ENCODE results near the gene SPATA2L.

The SPATA2L gene

GRCh38 chr16:89742948-89743347, 41.4 kb upstream of the SPATA2L start:
- no peak for DNase-seq (ENCODE audit: low read depth)
- TF ChIP-seq CTCF (IDR thresholded peaks at IDR 0.05; ENCODE audit: low read depth, low read length, missing control alignments) = no peak
- no peak overlapping the region for H3K4me3 ChIP-seq (ENCODE audit: low read depth, low read length)

- DNase-seq (ENCODE audit: low read depth) = no peak
- no peak overlapping the region for H3K4me3 ChIP-seq (ENCODE audit: low read depth, low read length)
- no peak for TF ChIP-seq CTCF (IDR thresholded peaks at IDR 0.05; ENCODE audit: low read depth, low read length, missing control alignments)
Observed at GRCh38 chr16:89741342-89742014, 40.0 kb upstream of the SPATA2L start.

GRCh38 chr16:89739383-89739782, 37.9 kb upstream of the SPATA2L start:
- DNase-seq (ENCODE audit: low read depth) = no peak
- TF ChIP-seq CTCF (IDR thresholded peaks at IDR 0.05; ENCODE audit: low read depth, low read length, missing control alignments) = no peak
- no peak overlapping the region for H3K4me3 ChIP-seq (ENCODE audit: low read depth, low read length)

GRCh38 chr16:89738538-89739317, 37.2 kb upstream of the SPATA2L start:
- DNase-seq (ENCODE audit: low read depth) = no peak
- no peak overlapping the region for H3K4me3 ChIP-seq (ENCODE audit: low read depth, low read length)
- TF ChIP-seq CTCF (IDR thresholded peaks at IDR 0.05; ENCODE audit: low read depth, low read length, missing control alignments) = no peak

- no peak for DNase-seq (ENCODE audit: low read depth)
- no peak for TF ChIP-seq CTCF (IDR thresholded peaks at IDR 0.05; ENCODE audit: low read depth, low read length, missing control alignments)
- no peak overlapping the region for H3K4me3 ChIP-seq (ENCODE audit: low read depth, low read length)
Observed at GRCh38 chr16:89738072-89738377, 36.5 kb upstream of the SPATA2L start.

GRCh38 chr16:89737341-89738071, 36.0 kb upstream of the SPATA2L start:
- TF ChIP-seq CTCF (IDR thresholded peaks at IDR 0.05; ENCODE audit: low read depth, low read length, missing control alignments) = no peak
- no peak overlapping the region for H3K4me3 ChIP-seq (ENCODE audit: low read depth, low read length)
- DNase-seq (ENCODE audit: low read depth) = no peak
